Stimulated activated CD8-positive, alpha-beta memory T cell treated with anti-CD3 and anti-CD28 coated beads, Interleukin-4, amount 100 ng/mL, for 1 hour (primary cell): ENCODE measurements around the gene TNFRSF14.

Experiments used
- DNase-seq, 2 donors: peaks; one replicate each; pipeline ENCODE4 v3.0.0-alpha.2; 2020; ENCODE audit warnings: low read depth in 2 of 2, low spot score in 1 of 2

TNFRSF14 gene

GRCh38 chr1:2597441-2598328, 41.5 kb downstream of the TNFRSF14 start:
- no peak for DNase-seq

GRCh38 chr1:2598329-2598931, 42.3 kb downstream of the TNFRSF14 start:
- no peak for DNase-seq

- DNase-seq: no peak
These were observed 45.6 kb downstream of the TNFRSF14 start for GRCh38 chr1:2601721-2602303.

- no peak for DNase-seq
These were observed 46.2 kb downstream of the TNFRSF14 start for GRCh38 chr1:2602311-2602835.

- DNase-seq: no peak
These were observed 46.8 kb downstream of the TNFRSF14 start for GRCh38 chr1:2602866-2603520.

- DNase-seq: no peak
These were observed 47.5 kb downstream of the TNFRSF14 start for GRCh38 chr1:2603521-2604155.

GRCh38 chr1:2604156-2604843, 48.1 kb downstream of the TNFRSF14 start:
- no peak for DNase-seq

GRCh38 chr1:2604844-2605508, 48.8 kb downstream of the TNFRSF14 start:
- no peak for DNase-seq

GRCh38 chr1:2605509-2606395, 49.6 kb downstream of the TNFRSF14 start:
- DNase-seq: no peak

- DNase-seq: no peak
These were observed 50.3 kb downstream of the TNFRSF14 start for GRCh38 chr1:2606396-2606880.

GRCh38 chr1:2606881-2607621, 50.9 kb downstream of the TNFRSF14 start:
- DNase-seq: no peak

GRCh38 chr1:2607641-2608091, 51.5 kb downstream of the TNFRSF14 start:
- DNase-seq: no peak

GRCh38 chr1:2609319-2610035, 53.3 kb downstream of the TNFRSF14 start:
- DNase-seq: no peak

- no peak for DNase-seq
These were observed 54.1 kb downstream of the TNFRSF14 start for GRCh38 chr1:2610036-2610959.

GRCh38 chr1:2611031-2611501, 54.9 kb downstream of the TNFRSF14 start:
- no peak for DNase-seq
